Measurements from ENCODE around the gene GOT2.
A peak's percentile ranks its signal among the peaks of the same experiment; 100 is the strongest.
"Not testable (repeated sequence)": the region's sequence is repeated elsewhere in the genome, so short reads cannot be mapped to it uniquely, and the experiment has no call there.

GOT2 gene

GRCh38 chr16:58733671-58734458, at the start of gene GOT2:
TSS of gene GOT2 (minus strand) at chr16:58734316. CDS start at chr16:58734228, 88 bp downstream.
- DNase-seq = peak; percentile 3

GRCh38 chr16:58779291-58779690, 45.2 kb upstream of the GOT2 start:
- not testable (repeated sequence) for DNase-seq

- no peak for DNase-seq
These were observed 39.8 kb upstream of the GOT2 start for GRCh38 chr16:58773870-58774269.

GRCh38 chr16:58768145-58768544, 34.0 kb upstream of the GOT2 start:
- no peak for DNase-seq

GRCh38 chr16:58767581-58767980, 33.5 kb upstream of the GOT2 start:
- no peak for DNase-seq

GRCh38 chr16:58756650-58757332, 22.7 kb upstream of the GOT2 start:
- DNase-seq = no peak

- DNase-seq = peak; percentile 46
These were observed 22.0 kb upstream of the GOT2 start for GRCh38 chr16:58755989-58756649.

- DNase-seq = no peak
These were observed 19.6 kb upstream of the GOT2 start for GRCh38 chr16:58753711-58754134.

GRCh38 chr16:58744497-58744896, 10.4 kb upstream of the GOT2 start:
- DNase-seq = no peak

- DNase-seq = no peak
These were observed 7.9 kb upstream of the GOT2 start for GRCh38 chr16:58741976-58742375.

GRCh38 chr16:58741166-58741565, 7.0 kb upstream of the GOT2 start:
- no peak for DNase-seq

- no peak for DNase-seq
These were observed 4.7 kb upstream of the GOT2 start for GRCh38 chr16:58738672-58739296.

GRCh38 chr16:58736341-58736740, 2.2 kb upstream of the GOT2 start:
- DNase-seq = not testable (repeated sequence)

GRCh38 chr16:58734459-58734787, 307 bp upstream of the GOT2 start:
- no peak for DNase-seq

GRCh38 chr16:58733248-58733670, 857 bp downstream of the GOT2 start:
- no peak for DNase-seq

- no peak for DNase-seq
These were observed 1.4 kb downstream of the GOT2 start for GRCh38 chr16:58732545-58733247.

GRCh38 chr16:58730724-58731370, 3.3 kb downstream of the GOT2 start:
- no peak for DNase-seq

- no peak for DNase-seq
These were observed 6.1 kb downstream of the GOT2 start for GRCh38 chr16:58727796-58728568.

GRCh38 chr16:58727028-58727781, 6.9 kb downstream of the GOT2 start:
- no peak for DNase-seq

GRCh38 chr16:58723109-58723508, 11.0 kb downstream of the GOT2 start:
- DNase-seq = no peak

GRCh38 chr16:58717994-58718393, 16.1 kb downstream of the GOT2 start:
- no peak for DNase-seq
